Hepatocyte (in vitro differentiated cells): ENCODE data around the gene CHAD. TPM values are rescaled to one million over a fixed set of nuclear protein-coding genes. Genes with fewer than 3 reads are reported as not detected.

Experiments
- DNase-seq: peaks from one replicate; pipeline ENCODE4 v3.0.0-alpha.2; 2016; ENCODE audit warnings: low spot score
- H2AFZ ChIP-seq: fragments of 200-600 bp; sonication (generic); 2 replicates; pipeline ENCODE4 v1.6.0; 2016; ENCODE audit warnings: antibody characterized with exemption, mild to moderate bottlenecking
- H3K27ac ChIP-seq: fragments of 200-600 bp; sonication (generic); 2 replicates; pipeline ENCODE4 v1.5.1; 2016; ENCODE audit warnings: mild to moderate bottlenecking
- H3K27me3 ChIP-seq: fragments of 200-600 bp; sonication (generic); 2 replicates; pipeline ENCODE4 v1.6.1; 2016
- H3K36me3 ChIP-seq: fragments of 200-600 bp; sonication (generic); replicated peaks from 2 replicates; pipeline ENCODE4 v1.5.1; 2016; ENCODE audit warnings: low read depth; ENCODE audit not compliant: insufficient read depth
- H3K4me1 ChIP-seq: fragments of 200-600 bp; sonication (generic); 2 replicates; pipeline ENCODE4 v1.5.1; 2016; ENCODE audit warnings: mild to moderate bottlenecking, moderate library complexity; ENCODE audit not compliant: insufficient read depth
- H3K4me2 ChIP-seq: fragments of 200-600 bp; sonication (generic); 2 replicates; pipeline ENCODE4 v1.6.0; 2016
- H3K4me3 ChIP-seq: fragments of 200-600 bp; sonication (generic); 2 replicates; pipeline ENCODE4 v1.5.1; 2016; ENCODE audit warnings: mild to moderate bottlenecking
- H3K79me2 ChIP-seq: fragments of 200-600 bp; sonication (generic); 2 replicates; pipeline ENCODE4 v1.6.0; 2017; ENCODE audit warnings: mild to moderate bottlenecking
- H3K9me2 ChIP-seq: fragments of 200-600 bp; sonication (generic); replicated peaks from 2 replicates; pipeline ENCODE4 v1.6.0; 2017; ENCODE audit warnings: mild to moderate bottlenecking; ENCODE audit not compliant: insufficient read depth
- H3K9me3 ChIP-seq: fragments of 200-600 bp; sonication (generic); 2 replicates; pipeline ENCODE4 v1.5.1; 2016; ENCODE audit warnings: low read depth, mild to moderate bottlenecking
- H4K20me1 ChIP-seq: fragments of 200-600 bp; sonication (generic); 2 replicates; pipeline ENCODE4 v1.6.0; 2016; ENCODE audit warnings: mild to moderate bottlenecking; ENCODE audit not compliant: insufficient read depth, poor library complexity, severe bottlenecking
- CTCF ChIP-seq: fragments of 200-600 bp; sonication (generic); IDR thresholded peaks from 2 replicates; pipeline ENCODE4 v1.5.1; 2016; ENCODE audit warnings: antibody characterized with exemption, mild to moderate bottlenecking; ENCODE audit not compliant: poor library complexity
- EZH2 ChIP-seq: fragments of 200-600 bp; sonication (generic); IDR thresholded peaks from 2 replicates; pipeline ENCODE4 v1.6.1; 2016; ENCODE audit warnings: antibody characterized with exemption, mild to moderate bottlenecking, borderline replicate concordance
- EZH2phosphoT487 ChIP-seq: fragments of 200-600 bp; sonication (generic); IDR thresholded peaks from one replicate; pipeline ENCODE4 v1.6.1; 2018; ENCODE audit warnings: antibody characterized with exemption, mild to moderate bottlenecking, low read depth, moderate library complexity; ENCODE audit not compliant: unreplicated experiment, severe bottlenecking
- WGBS: methylation state at CpG from one replicate; pipeline ENCODE4 v1.1.6; 2016; ENCODE audit warnings: low lambda C conversion rate; ENCODE audit errors: missing lambda C conversion rate; 5-methylcytosine and 5-hydroxymethylcytosine counted together
- polyA plus RNA-seq: library from polyadenylated mRNA; unstranded; fragments of >200 nt; fragmentation: Nextera tagmentation; extraction: Ambion mirVana; gene quantifications from 2 replicates; pipeline ENCODE4 v1.2.1, GENCODE V29; 2016
- total RNA-seq: library from RNA; depleted of rRNA; stranded (reverse); fragments of >200 nt; gene quantifications from 2 replicates; pipeline ENCODE4 v1.2.3, GENCODE V29; 2014

The CHAD gene
- total and polyA plus RNA-seq, 2 experiments from 2014 or later = 0.20 to 1.8 TPM

GRCh38 chr17:50460831-50461526 lies 7.7 kb downstream of the CHAD start:
- DNase-seq = no peak
- Histone ChIP-seq H3K4me2 (no peak overlapping the region), H3K4me3 (no peak overlapping the region), H3K27me3 (no peaks in the 10 kb centered on the region), H3K9me3 (no peaks in the 10 kb centered on the region), H3K9me2 (no peaks in the 10 kb centered on the region), H2AFZ (no peak overlapping the region), H3K79me2 (no peaks in the 10 kb centered on the region), H3K4me1 (peaks cover 12% of the 10 kb centered on the region), H4K20me1 (no peaks in the 10 kb centered on the region), H3K36me3 (no peaks in the 10 kb centered on the region), H3K27ac (no peak overlapping the region)
- TF ChIP-seq EZH2 = no peak
- TF ChIP-seq EZH2phosphoT487 = no peak
- TF ChIP-seq CTCF = no peak
- WGBS = 96% methylated on average over 9 of the region's 9 CpGs

- Histone ChIP-seq H3K9me2 (no peaks in the 10 kb centered on the region), H3K4me2 (no peak overlapping the region), H3K36me3 (no peaks in the 10 kb centered on the region), H3K4me3 (no peak overlapping the region), H3K9me3 (no peaks in the 10 kb centered on the region), H3K4me1 (peaks cover 12% of the 10 kb centered on the region), H3K79me2 (no peaks in the 10 kb centered on the region), H4K20me1 (no peaks in the 10 kb centered on the region), H3K27me3 (no peaks in the 10 kb centered on the region), H2AFZ (no peak overlapping the region), H3K27ac (peak overlapping the region; percentile 61)
- no peak for DNase-seq
- WGBS = 86% methylated on average over 4 of the region's 4 CpGs
- TF ChIP-seq CTCF (no peak), EZH2phosphoT487 (no peak), EZH2 (no peak)
Observed at GRCh38 chr17:50459756-50460155, 8.9 kb downstream of the CHAD start.

GRCh38 chr17:50458701-50459676 lies 9.7 kb downstream of the CHAD start:
- 74% methylated on average over 16 of the region's 16 CpGs for WGBS

More at GRCh38 chr17:50458701-50459676, 9.7 kb downstream of the CHAD start:
- Histone ChIP-seq H3K4me2 (no peak overlapping the region), H3K4me1 (peaks cover 12% of the 10 kb centered on the region), H3K4me3 (no peak overlapping the region), H3K27me3 (no peaks in the 10 kb centered on the region), H4K20me1 (no peaks in the 10 kb centered on the region), H3K27ac (peak overlapping the region; percentile 83), H3K79me2 (no peaks in the 10 kb centered on the region), H3K9me2 (no peaks in the 10 kb centered on the region), H2AFZ (no peak overlapping the region), H3K36me3 (no peaks in the 10 kb centered on the region), H3K9me3 (no peaks in the 10 kb centered on the region)
- TF ChIP-seq EZH2phosphoT487 (no peak), EZH2 (no peak), CTCF (no peak)
- DNase-seq = peak; percentile 63
